ENCODE results near the gene CDH4.

The CDH4 gene

DNA sequence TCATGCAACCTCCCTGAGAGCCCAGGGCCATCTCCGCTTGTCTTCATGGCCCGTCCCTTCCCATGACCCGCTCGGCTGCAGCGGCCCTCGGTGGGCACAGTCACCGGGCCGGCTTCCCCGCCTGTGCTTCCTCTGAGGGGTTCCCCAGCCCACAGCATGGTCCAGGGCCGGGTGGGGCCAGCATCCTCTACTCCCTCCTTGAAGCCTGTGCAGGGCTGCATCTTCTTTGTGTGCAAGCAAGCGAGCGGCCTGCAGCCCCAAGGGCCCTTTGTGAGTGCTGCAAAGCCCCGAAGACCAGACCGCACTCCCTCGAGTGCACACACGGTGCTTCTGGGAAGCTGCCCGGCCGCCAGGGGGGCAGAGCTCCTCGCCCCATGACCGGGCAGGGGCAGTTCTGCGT is 547.9 kb downstream of the CDH4 start:
- H3K27ac ChIP-seq (ENCODE audit: extremely low read depth, low read depth, low read length) = no peak overlapping the region
- no peaks in the 10 kb centered on the region for H3K4me1 ChIP-seq (ENCODE audit: control insufficient read depth, insufficient read depth, low read length)
- H3K36me3 ChIP-seq (ENCODE audit: control insufficient read depth in 2 of 2, insufficient read depth in 1 of 2, low read length in 2 of 2) = no peaks in the 10 kb centered on the region
- H3K4me3 ChIP-seq (ENCODE audit: low read depth, low read length) = no peak overlapping the region
- TF ChIP-seq, protein P1, sequence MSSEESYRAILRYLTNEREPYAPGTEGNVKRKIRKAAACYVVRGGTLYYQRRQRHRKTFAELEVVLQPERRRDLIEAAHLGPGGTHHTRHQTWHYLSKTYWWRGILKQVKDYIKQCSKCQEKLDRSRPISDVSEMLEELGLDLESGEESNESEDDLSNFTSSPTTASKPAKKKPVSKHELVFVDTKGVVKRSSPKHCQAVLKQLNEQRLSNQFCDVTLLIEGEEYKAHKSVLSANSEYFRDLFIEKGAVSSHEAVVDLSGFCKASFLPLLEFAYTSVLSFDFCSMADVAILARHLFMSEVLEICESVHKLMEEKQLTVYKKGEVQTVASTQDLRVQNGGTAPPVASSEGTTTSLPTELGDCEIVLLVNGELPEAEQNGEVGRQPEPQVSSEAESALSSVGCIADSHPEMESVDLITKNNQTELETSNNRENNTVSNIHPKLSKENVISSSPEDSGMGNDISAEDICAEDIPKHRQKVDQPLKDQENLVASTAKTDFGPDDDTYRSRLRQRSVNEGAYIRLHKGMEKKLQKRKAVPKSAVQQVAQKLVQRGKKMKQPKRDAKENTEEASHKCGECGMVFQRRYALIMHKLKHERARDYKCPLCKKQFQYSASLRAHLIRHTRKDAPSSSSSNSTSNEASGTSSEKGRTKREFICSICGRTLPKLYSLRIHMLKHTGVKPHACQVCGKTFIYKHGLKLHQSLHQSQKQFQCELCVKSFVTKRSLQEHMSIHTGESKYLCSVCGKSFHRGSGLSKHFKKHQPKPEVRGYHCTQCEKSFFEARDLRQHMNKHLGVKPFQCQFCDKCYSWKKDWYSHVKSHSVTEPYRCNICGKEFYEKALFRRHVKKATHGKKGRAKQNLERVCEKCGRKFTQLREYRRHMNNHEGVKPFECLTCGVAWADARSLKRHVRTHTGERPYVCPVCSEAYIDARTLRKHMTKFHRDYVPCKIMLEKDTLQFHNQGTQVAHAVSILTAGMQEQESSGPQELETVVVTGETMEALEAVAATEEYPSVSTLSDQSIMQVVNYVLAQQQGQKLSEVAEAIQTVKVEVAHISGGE (tag by site-specific recombination; conservative IDR thresholded peaks at IDR 0.05; ENCODE audit: low read depth) = no peak
- TF ChIP-seq ZFP69B (tag by site-specific recombination; IDR thresholded peaks at IDR 0.05) (no peak), ZNF394 (tag by site-specific recombination; IDR thresholded peaks at IDR 0.05; ENCODE audit: borderline replicate concordance) (no peak), GLIS2 (tag by site-specific recombination; IDR thresholded peaks at IDR 0.05) (no peak), ZFP3 (tag by site-specific recombination; IDR thresholded peaks at IDR 0.05; ENCODE audit: low read depth) (no peak), ZNF433 (tag by site-specific recombination; IDR thresholded peaks at IDR 0.05; ENCODE audit: low read depth) (no peak), ZNF549 (tag by site-specific recombination; IDR thresholded peaks at IDR 0.05) (no peak), ZNF473 (tag by site-specific recombination; IDR thresholded peaks at IDR 0.05) (no peak), WT1 (tag by site-specific recombination; IDR thresholded peaks at IDR 0.05) (no peak), ZNF354C (tag by site-specific recombination; IDR thresholded peaks at IDR 0.05; ENCODE audit: borderline replicate concordance, low read depth) (no peak), ZNF558 (tag by site-specific recombination; IDR thresholded peaks at IDR 0.05) (no peak), ZNF112 (tag by site-specific recombination; IDR thresholded peaks at IDR 0.05) (no peak), ZNF169 (tag by site-specific recombination; IDR thresholded peaks at IDR 0.05) (no peak), ZNF19 (tag by site-specific recombination; IDR thresholded peaks at IDR 0.05; ENCODE audit: low read depth) (no peak), BCL11B (tag by site-specific recombination; IDR thresholded peaks at IDR 0.05; ENCODE audit: low read depth) (no peak), ZNF544 (tag by site-specific recombination; IDR thresholded peaks at IDR 0.05) (no peak)
- TF ChIP-seq, protein P2, sequence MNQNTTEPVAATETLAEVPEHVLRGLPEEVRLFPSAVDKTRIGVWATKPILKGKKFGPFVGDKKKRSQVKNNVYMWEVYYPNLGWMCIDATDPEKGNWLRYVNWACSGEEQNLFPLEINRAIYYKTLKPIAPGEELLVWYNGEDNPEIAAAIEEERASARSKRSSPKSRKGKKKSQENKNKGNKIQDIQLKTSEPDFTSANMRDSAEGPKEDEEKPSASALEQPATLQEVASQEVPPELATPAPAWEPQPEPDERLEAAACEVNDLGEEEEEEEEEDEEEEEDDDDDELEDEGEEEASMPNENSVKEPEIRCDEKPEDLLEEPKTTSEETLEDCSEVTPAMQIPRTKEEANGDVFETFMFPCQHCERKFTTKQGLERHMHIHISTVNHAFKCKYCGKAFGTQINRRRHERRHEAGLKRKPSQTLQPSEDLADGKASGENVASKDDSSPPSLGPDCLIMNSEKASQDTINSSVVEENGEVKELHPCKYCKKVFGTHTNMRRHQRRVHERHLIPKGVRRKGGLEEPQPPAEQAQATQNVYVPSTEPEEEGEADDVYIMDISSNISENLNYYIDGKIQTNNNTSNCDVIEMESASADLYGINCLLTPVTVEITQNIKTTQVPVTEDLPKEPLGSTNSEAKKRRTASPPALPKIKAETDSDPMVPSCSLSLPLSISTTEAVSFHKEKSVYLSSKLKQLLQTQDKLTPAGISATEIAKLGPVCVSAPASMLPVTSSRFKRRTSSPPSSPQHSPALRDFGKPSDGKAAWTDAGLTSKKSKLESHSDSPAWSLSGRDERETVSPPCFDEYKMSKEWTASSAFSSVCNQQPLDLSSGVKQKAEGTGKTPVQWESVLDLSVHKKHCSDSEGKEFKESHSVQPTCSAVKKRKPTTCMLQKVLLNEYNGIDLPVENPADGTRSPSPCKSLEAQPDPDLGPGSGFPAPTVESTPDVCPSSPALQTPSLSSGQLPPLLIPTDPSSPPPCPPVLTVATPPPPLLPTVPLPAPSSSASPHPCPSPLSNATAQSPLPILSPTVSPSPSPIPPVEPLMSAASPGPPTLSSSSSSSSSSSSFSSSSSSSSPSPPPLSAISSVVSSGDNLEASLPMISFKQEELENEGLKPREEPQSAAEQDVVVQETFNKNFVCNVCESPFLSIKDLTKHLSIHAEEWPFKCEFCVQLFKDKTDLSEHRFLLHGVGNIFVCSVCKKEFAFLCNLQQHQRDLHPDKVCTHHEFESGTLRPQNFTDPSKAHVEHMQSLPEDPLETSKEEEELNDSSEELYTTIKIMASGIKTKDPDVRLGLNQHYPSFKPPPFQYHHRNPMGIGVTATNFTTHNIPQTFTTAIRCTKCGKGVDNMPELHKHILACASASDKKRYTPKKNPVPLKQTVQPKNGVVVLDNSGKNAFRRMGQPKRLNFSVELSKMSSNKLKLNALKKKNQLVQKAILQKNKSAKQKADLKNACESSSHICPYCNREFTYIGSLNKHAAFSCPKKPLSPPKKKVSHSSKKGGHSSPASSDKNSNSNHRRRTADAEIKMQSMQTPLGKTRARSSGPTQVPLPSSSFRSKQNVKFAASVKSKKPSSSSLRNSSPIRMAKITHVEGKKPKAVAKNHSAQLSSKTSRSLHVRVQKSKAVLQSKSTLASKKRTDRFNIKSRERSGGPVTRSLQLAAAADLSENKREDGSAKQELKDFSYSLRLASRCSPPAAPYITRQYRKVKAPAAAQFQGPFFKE (tag by site-specific recombination; IDR thresholded peaks at IDR 0.05; ENCODE audit: borderline replicate concordance) = no peak
- TF ChIP-seq, protein P3, sequence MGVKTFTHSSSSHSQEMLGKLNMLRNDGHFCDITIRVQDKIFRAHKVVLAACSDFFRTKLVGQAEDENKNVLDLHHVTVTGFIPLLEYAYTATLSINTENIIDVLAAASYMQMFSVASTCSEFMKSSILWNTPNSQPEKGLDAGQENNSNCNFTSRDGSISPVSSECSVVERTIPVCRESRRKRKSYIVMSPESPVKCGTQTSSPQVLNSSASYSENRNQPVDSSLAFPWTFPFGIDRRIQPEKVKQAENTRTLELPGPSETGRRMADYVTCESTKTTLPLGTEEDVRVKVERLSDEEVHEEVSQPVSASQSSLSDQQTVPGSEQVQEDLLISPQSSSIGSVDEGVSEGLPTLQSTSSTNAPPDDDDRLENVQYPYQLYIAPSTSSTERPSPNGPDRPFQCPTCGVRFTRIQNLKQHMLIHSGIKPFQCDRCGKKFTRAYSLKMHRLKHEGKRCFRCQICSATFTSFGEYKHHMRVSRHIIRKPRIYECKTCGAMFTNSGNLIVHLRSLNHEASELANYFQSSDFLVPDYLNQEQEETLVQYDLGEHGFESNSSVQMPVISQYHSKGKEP (tag by site-specific recombination; IDR thresholded peaks at IDR 0.05) = no peak
- TF ChIP-seq, protein P4, sequence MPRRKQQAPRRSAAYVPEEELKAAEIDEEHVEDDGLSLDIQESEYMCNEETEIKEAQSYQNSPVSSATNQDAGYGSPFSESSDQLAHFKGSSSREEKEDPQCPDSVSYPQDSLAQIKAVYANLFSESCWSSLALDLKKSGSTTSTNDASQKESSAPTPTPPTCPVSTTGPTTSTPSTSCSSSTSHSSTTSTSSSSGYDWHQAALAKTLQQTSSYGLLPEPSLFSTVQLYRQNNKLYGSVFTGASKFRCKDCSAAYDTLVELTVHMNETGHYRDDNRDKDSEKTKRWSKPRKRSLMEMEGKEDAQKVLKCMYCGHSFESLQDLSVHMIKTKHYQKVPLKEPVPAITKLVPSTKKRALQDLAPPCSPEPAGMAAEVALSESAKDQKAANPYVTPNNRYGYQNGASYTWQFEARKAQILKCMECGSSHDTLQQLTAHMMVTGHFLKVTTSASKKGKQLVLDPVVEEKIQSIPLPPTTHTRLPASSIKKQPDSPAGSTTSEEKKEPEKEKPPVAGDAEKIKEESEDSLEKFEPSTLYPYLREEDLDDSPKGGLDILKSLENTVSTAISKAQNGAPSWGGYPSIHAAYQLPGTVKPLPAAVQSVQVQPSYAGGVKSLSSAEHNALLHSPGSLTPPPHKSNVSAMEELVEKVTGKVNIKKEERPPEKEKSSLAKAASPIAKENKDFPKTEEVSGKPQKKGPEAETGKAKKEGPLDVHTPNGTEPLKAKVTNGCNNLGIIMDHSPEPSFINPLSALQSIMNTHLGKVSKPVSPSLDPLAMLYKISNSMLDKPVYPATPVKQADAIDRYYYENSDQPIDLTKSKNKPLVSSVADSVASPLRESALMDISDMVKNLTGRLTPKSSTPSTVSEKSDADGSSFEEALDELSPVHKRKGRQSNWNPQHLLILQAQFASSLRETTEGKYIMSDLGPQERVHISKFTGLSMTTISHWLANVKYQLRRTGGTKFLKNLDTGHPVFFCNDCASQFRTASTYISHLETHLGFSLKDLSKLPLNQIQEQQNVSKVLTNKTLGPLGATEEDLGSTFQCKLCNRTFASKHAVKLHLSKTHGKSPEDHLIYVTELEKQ (tag by site-specific recombination; IDR thresholded peaks at IDR 0.05; ENCODE audit: borderline replicate concordance) = no peak
- ChIA-PET POLR2A (no interaction called here), CTCF (no interaction called here)
- no peaks in the 10 kb centered on the region for H3K9me3 ChIP-seq (ENCODE audit: control insufficient read depth, insufficient read depth, low read depth, low read length)
